Panc1 (cell line): ENCODE measurements around the gene ADAMTSL3. TPM values are rescaled to one million over a fixed set of nuclear protein-coding genes. Genes with fewer than 3 reads are reported as not detected.
"Not testable (repeated sequence)": the region's sequence is repeated elsewhere in the genome, so short reads cannot be mapped to it uniquely, and the experiment has no call there.

ENCODE experiments used
- ATAC-seq: fragments of 200-7000 bp; cut with Tn5 transposase; 2 replicates; pipeline ENCODE4 v1.9.1; 2020; ENCODE audit warnings: mild to moderate bottlenecking, moderate library complexity
- BruUV-seq: library from RNA; stranded (reverse); fragments of 400-500 nt; replicated peaks from 2 replicates; lab custom pipeline; 2021; lab: Mats Ljungman, UMichigan
- CTCF ChIA-PET: fragments of 300-600 bp; sonication (Branson Sonifier 250); formaldehyde crosslinking; loops from one replicate; lab custom pipeline; 2022; ENCODE audit warnings: antibody characterized with exemption; lab: Charles Lee
- POLR2A ChIA-PET: fragments of 300-600 bp; sonication (Branson Sonifier 250); formaldehyde crosslinking; loops from one replicate; lab custom pipeline; 2022; ENCODE audit warnings: antibody characterized with exemption; lab: Charles Lee
- DNase-seq: peaks from one replicate; pipeline ENCODE4 v3.0.0-alpha.2; 2010; ENCODE audit warnings: low read depth, low spot score
- H3K27ac ChIP-seq: 2 replicates; pipeline ENCODE4 v1.5.1; 2011; ENCODE audit warnings: mild to moderate bottlenecking, low read length, inconsistent platforms
- H3K27me3 ChIP-seq: fragments of 200-500 bp; sonication (Bioruptor generic); 2 replicates; pipeline ENCODE4 v1.6.0; 2014; ENCODE audit warnings: low read length, inconsistent platforms; ENCODE audit not compliant: control insufficient read depth, insufficient read depth
- H3K36me3 ChIP-seq: fragments of 200-500 bp; sonication (Bioruptor generic); 2 replicates; pipeline ENCODE4 v1.5.1; 2014; ENCODE audit warnings: inconsistent platforms, mild to moderate bottlenecking, low read length, moderate library complexity; ENCODE audit not compliant: control insufficient read depth, insufficient read depth
- H3K4me1 ChIP-seq: 2 replicates; pipeline ENCODE4 v1.5.1; 2011; ENCODE audit warnings: inconsistent platforms, mild to moderate bottlenecking, low read length, moderate library complexity; ENCODE audit not compliant: control insufficient read depth, insufficient read depth
- H3K4me3 ChIP-seq, 2 experiments: 2 replicates each; pipeline ENCODE4 v1.5.1; 2011 to 2012; ENCODE audit warnings: low read depth in 2 of 2, low read length in 2 of 2, mild to moderate bottlenecking in 2 of 2, inconsistent platforms in 1 of 2, moderate library complexity in 1 of 2
- H3K9me3 ChIP-seq: fragments of 200-500 bp; sonication (Bioruptor generic); 2 replicates; pipeline ENCODE4 v1.5.1; 2014; ENCODE audit warnings: low read depth, mild to moderate bottlenecking, inconsistent platforms, low read length, moderate library complexity; ENCODE audit not compliant: control insufficient read depth, insufficient read depth
- CTCF ChIP-seq: fragments of 450-650 bp; IDR thresholded peaks from 2 replicates; pipeline ENCODE4 v1.5.1; 2017; ENCODE audit warnings: mild to moderate bottlenecking
- POLR2AphosphoS5 ChIP-seq: IDR thresholded peaks from 2 replicates; pipeline ENCODE4 v1.6.1; 2012; ENCODE audit warnings: mild to moderate bottlenecking, low read depth, low read length, moderate library complexity
- REST ChIP-seq, 2 experiments: IDR thresholded peaks; 2 replicates each; pipeline ENCODE4 v1.6.1; 2011 to 2012; ENCODE audit warnings: low read depth in 2 of 2, control low read depth in 1 of 2, low read length in 1 of 2, mild to moderate bottlenecking in 1 of 2, moderate library complexity in 1 of 2; ENCODE audit not compliant: insufficient read depth in 1 of 2
- SIN3A ChIP-seq: IDR thresholded peaks from 2 replicates; pipeline ENCODE4 v1.6.1; 2012; ENCODE audit warnings: low read depth, mild to moderate bottlenecking, low read length, moderate library complexity, borderline replicate concordance; ENCODE audit not compliant: insufficient read depth
- TCF7L2 ChIP-seq: IDR thresholded peaks from 2 replicates; pipeline ENCODE4 v1.6.1; 2011; ENCODE audit warnings: mild to moderate bottlenecking, low read depth, low read length, inconsistent platforms
- in situ Hi-C: cut with HindIII; loops from 2 replicates; pipeline ENCODE4 v1.10.0; 2016; ENCODE audit warnings: low sequenced_read_pairs, low pct_unique_long_range_greater_than_20kb
- intact Hi-C: fragments of 100-400 bp; cut with micrococcal nuclease; formaldehyde crosslinking; loops from one replicate; pipeline ENCODE4 v1.10.0; 2022; ENCODE audit not compliant: unreplicated experiment
- total RNA-seq: library from RNA; stranded (reverse); gene quantifications from one replicate; pipeline ENCODE4 v1.2.1, GENCODE V29; 2021; ENCODE audit not compliant: unreplicated experiment

The ADAMTSL3 gene
- total RNA-seq, 1 experiment from 2014 or later = not detected

DNA sequence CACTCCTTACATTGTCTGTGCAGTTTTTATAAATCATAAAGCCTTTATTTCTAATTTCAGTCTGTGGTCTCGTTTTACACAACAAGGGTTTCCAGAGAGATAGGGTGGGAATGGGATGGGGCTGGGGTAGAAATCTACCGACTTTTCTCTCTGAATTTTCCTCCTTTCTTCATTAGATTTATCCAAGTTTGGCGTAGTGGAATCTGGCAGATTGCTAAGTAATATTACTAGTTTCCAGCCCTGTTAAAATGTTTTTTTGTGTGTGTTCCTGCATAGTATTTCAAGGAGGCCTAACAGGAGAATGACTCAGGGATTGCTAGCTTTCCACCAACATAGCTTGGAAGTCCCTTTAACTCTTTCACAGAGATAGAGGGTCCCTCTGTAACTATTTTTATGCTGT lies 396.2 kb downstream of the ADAMTSL3 start:
- Histone ChIP-seq H3K27me3 (no peaks in the 10 kb centered on the region), H3K36me3 (no peaks in the 10 kb centered on the region), H3K4me3 (no peak overlapping the region), H3K27ac (no peak overlapping the region), H3K4me1 (no peaks in the 10 kb centered on the region), H3K9me3 (no peaks in the 10 kb centered on the region)
- no TSS peak for BruUV-seq
- DNase-seq (no peak), ATAC-seq (no peak)
- in situ Hi-C loops (no loop called here), intact Hi-C loops (no loop called here)
- TF ChIP-seq CTCF (no peak), TCF7L2 (no peak), POLR2AphosphoS5 (no peak)
- ChIA-PET CTCF (no interaction called here), POLR2A (no interaction called here)

GRCh38 chr15:84051146-84051545 lies 397.2 kb downstream of the ADAMTSL3 start:
- CTCF ChIA-PET, H3K9me3 ChIP-seq, H3K4me3 ChIP-seq, DNase-seq, H3K27me3 ChIP-seq, intact Hi-C loops, H3K36me3 ChIP-seq, H3K4me1 ChIP-seq, ATAC-seq, H3K27ac ChIP-seq, in situ Hi-C loops, POLR2A ChIA-PET, BruUV-seq: not testable (repeated sequence)

DNA sequence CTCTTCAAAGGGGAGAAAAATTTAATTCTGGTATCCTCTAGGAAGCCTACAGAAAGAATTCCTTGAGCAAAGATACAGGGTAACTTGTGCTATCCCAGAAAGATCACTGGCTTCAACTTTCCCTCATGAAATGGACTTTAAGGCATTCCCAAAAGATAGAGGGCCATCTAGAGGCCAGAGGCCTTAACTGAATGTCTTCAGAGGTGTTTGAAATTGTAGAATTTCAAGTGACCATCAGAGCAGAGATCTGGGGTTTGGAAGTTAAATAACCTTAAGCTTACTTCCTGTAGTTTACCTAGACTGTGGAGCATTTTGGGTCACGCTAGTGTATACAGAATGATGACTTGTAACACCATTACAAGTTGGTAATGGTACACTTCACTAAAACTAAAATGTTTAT lies 400.6 kb downstream of the ADAMTSL3 start:
- H3K27ac ChIP-seq, H3K27me3 ChIP-seq, BruUV-seq, POLR2A ChIA-PET, H3K4me1 ChIP-seq, in situ Hi-C loops, intact Hi-C loops, DNase-seq, H3K9me3 ChIP-seq, H3K36me3 ChIP-seq, H3K4me3 ChIP-seq: not testable (repeated sequence)
- peak; percentile 74; the same call in 1 of the 2 replicates for ATAC-seq
- CTCF ChIA-PET = interaction anchor here (0.8 kb wide), 1 partner anchor 15 kb away, joined by 3 read pairs; no protein-coding TSS in a partner anchor
- TF ChIP-seq CTCF = peak; percentile 19; the same call in 1 of the 2 replicates

GRCh38 chr15:84057714-84058331 lies 403.9 kb downstream of the ADAMTSL3 start:
- Histone ChIP-seq H3K27ac (no peak overlapping the region), H3K36me3 (no peaks in the 10 kb centered on the region), H3K4me1 (no peaks in the 10 kb centered on the region), H3K4me3 (no peak overlapping the region), H3K9me3 (no peaks in the 10 kb centered on the region), H3K27me3 (no peaks in the 10 kb centered on the region)
- ChIA-PET POLR2A (no interaction called here), CTCF (no interaction called here)
- ATAC-seq (no peak), DNase-seq (no peak)
- in situ Hi-C loops (no loop called here), intact Hi-C loops (no loop called here)
- no TSS peak for BruUV-seq
- TF ChIP-seq REST (IDR thresholded peaks at IDR 0.05; ENCODE audit: insufficient read depth in 1 of 2, low read depth in 2 of 2, low read length in 1 of 2) (no peak), POLR2AphosphoS5 (no peak), CTCF (no peak), TCF7L2 (no peak), SIN3A (no peak)
